Transverse colon (tissue), 4 donors: ENCODE data around the gene TRIM56.

Experiments used
- CTCF ChIP-seq, 5 experiments: fragments of 200-600 bp in 3 of 5; fragments of 450-650 bp in 2 of 5; sonication (generic) in 3 of 5; IDR thresholded peaks; 1 replicate in 2 of 5; 2 replicates in 3 of 5; pipeline ENCODE4 v1.5.1; 2016 to 2017; ENCODE audit warnings: antibody characterized with exemption in 5 of 5, inconsistent platforms in 3 of 5, mild to moderate bottlenecking in 2 of 5, moderate library complexity in 1 of 5
- EP300 ChIP-seq: sonication (generic); formaldehyde crosslinking; IDR thresholded peaks from one replicate; pipeline ENCODE4 v1.6.1; 2017; ENCODE audit warnings: antibody characterized with exemption, low read depth
- POLR2A ChIP-seq: fragments of 450-650 bp; IDR thresholded peaks from one replicate; pipeline ENCODE4 v1.6.1; 2016; ENCODE audit warnings: antibody characterized with exemption, mild to moderate bottlenecking, moderate library complexity
- POLR2AphosphoS5 ChIP-seq, 3 donors: sonication (generic); formaldehyde crosslinking; IDR thresholded peaks; one replicate each; pipeline ENCODE4 v1.6.1; 2016; ENCODE audit warnings: antibody characterized with exemption in 3 of 3

- TF ChIP-seq POLR2AphosphoS5 (IDR thresholded peaks at IDR 0.05) = no peak
- TF ChIP-seq CTCF (IDR thresholded peaks at IDR 0.05) = no peak
- TF ChIP-seq POLR2A = no peak
- TF ChIP-seq EP300 = no peak
These were observed 19.0 kb upstream of the TRIM56 start for GRCh38 chr7:101066141-101066832.
